CD4-positive, alpha-beta T cell treated with Interleukin-17A for 4 hours (primary cell): ENCODE results near the gene MYF6.

Source experiments
- DNase-seq: peaks from one replicate; pipeline ENCODE4 v3.0.0-alpha.2; 2020; ENCODE audit warnings: mixed read lengths

The MYF6 gene

GRCh38 chr12:80707830-80708258, 410 bp downstream of the MYF6 start:
- DNase-seq = no peak

GRCh38 chr12:80708259-80708974, 983 bp downstream of the MYF6 start:
- no peak for DNase-seq

- DNase-seq = no peak
Observed at GRCh38 chr12:80708975-80709328, 1.5 kb downstream of the MYF6 start.

GRCh38 chr12:80709811-80710726, 2.6 kb downstream of the MYF6 start:
- no peak for DNase-seq

GRCh38 chr12:80710727-80711449, 3.5 kb downstream of the MYF6 start:
- DNase-seq = no peak

- no peak for DNase-seq
Observed at GRCh38 chr12:80711866-80712265, 4.4 kb downstream of the MYF6 start.

GRCh38 chr12:80712866-80713265, 5.4 kb downstream of the MYF6 start:
- no peak for DNase-seq

- no peak for DNase-seq
Observed at GRCh38 chr12:80713419-80713818, 6.0 kb downstream of the MYF6 start.

GRCh38 chr12:80714055-80714454, 6.6 kb downstream of the MYF6 start:
- no peak for DNase-seq

GRCh38 chr12:80714846-80715245, 7.4 kb downstream of the MYF6 start:
- no peak for DNase-seq

GRCh38 chr12:80715713-80716249, 8.3 kb downstream of the MYF6 start:
- DNase-seq = no peak

- DNase-seq = no peak
Observed at GRCh38 chr12:80716696-80717469, 9.4 kb downstream of the MYF6 start, which contains the start of gene MYF5. Gene MYF5 (plus strand): TSS chr12:80716912. CDS start chr12:80717064, 152 bp downstream.

- no peak for DNase-seq
Observed at GRCh38 chr12:80717856-80718255, 10.4 kb downstream of the MYF6 start.

GRCh38 chr12:80720516-80720915, 13.1 kb downstream of the MYF6 start:
- DNase-seq = no peak

GRCh38 chr12:80721326-80721725, 13.9 kb downstream of the MYF6 start:
- no peak for DNase-seq

GRCh38 chr12:80745851-80746505, 38.5 kb downstream of the MYF6 start:
- DNase-seq = no peak

- no peak for DNase-seq
Observed at GRCh38 chr12:80747800-80748199, 40.4 kb downstream of the MYF6 start.

- DNase-seq = no peak
Observed at GRCh38 chr12:80749456-80749855, 42.0 kb downstream of the MYF6 start.

GRCh38 chr12:80752464-80752863, 45.0 kb downstream of the MYF6 start:
- no peak for DNase-seq

- DNase-seq = no peak
Observed at GRCh38 chr12:80754274-80754673, 46.8 kb downstream of the MYF6 start.

- DNase-seq = no peak
Observed at GRCh38 chr12:80756875-80757274, 49.4 kb downstream of the MYF6 start.
